CD14-positive monocyte (primary cell): Measurements from ENCODE around the gene IL3RA. TPM values are rescaled to one million over a fixed set of nuclear protein-coding genes. Genes with fewer than 3 reads are reported as not detected.
"Not testable (repeated sequence)": the region's sequence is repeated elsewhere in the genome, so short reads cannot be mapped to it uniquely, and the experiment has no call there.

Source experiments
- DNase-seq, 3 donors: peaks; one replicate each; pipeline ENCODE4 v3.0.0-alpha.2; 2011 to 2022
- H2AFZ ChIP-seq: 2 replicates; pipeline ENCODE4 v1.6.0; 2012; ENCODE audit warnings: mild to moderate bottlenecking, low read depth, low read length, inconsistent platforms; ENCODE audit not compliant: insufficient read depth, poor library complexity, severe bottlenecking
- H3K27ac ChIP-seq, 2 donors: 1 replicate in 1 of 2; 2 replicates in 1 of 2; pipeline ENCODE4 v1.5.1; 2012 to 2013; ENCODE audit warnings: low read length in 2 of 2, control low read depth in 1 of 2, inconsistent platforms in 1 of 2, low read depth in 1 of 2, mild to moderate bottlenecking in 1 of 2
- H3K27me3 ChIP-seq, 2 donors: one replicate each; pipeline versions ENCODE4 v1.6.0 to v1.6.1; 2011 to 2013; ENCODE audit warnings: low read length in 2 of 2; ENCODE audit not compliant: control insufficient read depth in 2 of 2, insufficient read depth in 2 of 2
- H3K36me3 ChIP-seq, 2 donors: replicated peaks in 1 of 2; 1 replicate in 1 of 2; 2 replicates in 1 of 2; pipeline versions ENCODE4 v1.5.1 to v1.6.1; 2012 to 2013; ENCODE audit warnings: low read length in 2 of 2, control low read depth in 1 of 2, inconsistent platforms in 1 of 2, mild to moderate bottlenecking in 1 of 2; ENCODE audit not compliant: insufficient read depth in 2 of 2, control insufficient read depth in 1 of 2
- H3K4me1 ChIP-seq, 2 donors: 1 replicate in 1 of 2; 2 replicates in 1 of 2; pipeline versions ENCODE4 v1.5.1 to v1.6.1; 2012 to 2013; ENCODE audit warnings: low read length in 2 of 2, control low read depth in 1 of 2, inconsistent platforms in 1 of 2, mild to moderate bottlenecking in 1 of 2, moderate library complexity in 1 of 2; ENCODE audit not compliant: insufficient read depth in 2 of 2, control insufficient read depth in 1 of 2
- H3K4me2 ChIP-seq: replicated peaks from 2 replicates; pipeline ENCODE3; 2012; ENCODE audit warnings: low read length, moderate library complexity, mild to moderate bottlenecking; ENCODE audit not compliant: poor library complexity, severe bottlenecking; ENCODE audit errors: extremely low read depth
- H3K4me3 ChIP-seq, 3 experiments: fragments of 200-600 bp in 1 of 3; sonication (generic) in 1 of 3; replicated peaks in 1 of 3; 1 replicate in 2 of 3; 2 replicates in 1 of 3; pipeline ENCODE4 v1.5.1; 2011 to 2013; ENCODE audit warnings: low read length in 3 of 3, mild to moderate bottlenecking in 3 of 3, control low read depth in 2 of 3, low read depth in 2 of 3, inconsistent platforms in 1 of 3, moderate library complexity in 1 of 3
- H3K79me2 ChIP-seq: 2 replicates; pipeline ENCODE4 v1.6.0; 2012; ENCODE audit warnings: mild to moderate bottlenecking, control low read depth, inconsistent platforms, low read length, moderate library complexity; ENCODE audit not compliant: insufficient read depth
- H3K9ac ChIP-seq: 2 replicates; pipeline ENCODE4 v1.6.0; 2017; ENCODE audit warnings: low read length, mild to moderate bottlenecking; ENCODE audit not compliant: insufficient read depth, poor library complexity, severe bottlenecking
- H3K9me3 ChIP-seq, 2 donors: replicated peaks in 1 of 2; 1 replicate in 1 of 2; 2 replicates in 1 of 2; pipeline versions ENCODE4 v1.5.1 to v1.6.1; 2012 to 2013; ENCODE audit warnings: low read length in 2 of 2, control low read depth in 1 of 2; ENCODE audit not compliant: control insufficient read depth in 1 of 2, insufficient read depth in 1 of 2
- H4K20me1 ChIP-seq: 2 replicates; pipeline ENCODE4 v1.6.0; 2012; ENCODE audit warnings: mild to moderate bottlenecking, low read length, control low read depth, moderate library complexity; ENCODE audit not compliant: insufficient read depth
- H3K27ac Mint-ChIP-seq, 7 donors: one replicate each; pipeline ENCODE4 v1.8.0; 2020; ENCODE audit warnings: mild to moderate bottlenecking in 7 of 7, mixed read lengths in 7 of 7, moderate library complexity in 6 of 7, inconsistent platforms in 2 of 7
- H3K27me3 Mint-ChIP-seq, 3 donors: one replicate each; pipeline ENCODE4 v1.8.0; 2021 to 2022; ENCODE audit warnings: low read depth in 3 of 3, mild to moderate bottlenecking in 3 of 3, mixed read lengths in 3 of 3, moderate library complexity in 3 of 3, inconsistent platforms in 1 of 3
- H3K36me3 Mint-ChIP-seq, 2 donors: one replicate each; pipeline ENCODE4 v1.8.0; 2020; ENCODE audit warnings: mixed read lengths in 2 of 2, inconsistent platforms in 1 of 2, mild to moderate bottlenecking in 1 of 2
- H3K4me1 Mint-ChIP-seq: one replicate; pipeline ENCODE4 v1.8.0; 2020; ENCODE audit warnings: mild to moderate bottlenecking, mixed read lengths
- H3K4me3 Mint-ChIP-seq, 2 donors: one replicate each; pipeline ENCODE4 v1.8.0; 2020; ENCODE audit warnings: mild to moderate bottlenecking in 2 of 2, mixed read lengths in 2 of 2, moderate library complexity in 1 of 2
- H3K9me3 Mint-ChIP-seq, 7 donors: one replicate each; pipeline ENCODE4 v1.8.0; 2020 to 2022; ENCODE audit warnings: mixed read lengths in 7 of 7, mild to moderate bottlenecking in 6 of 7, moderate library complexity in 6 of 7, inconsistent platforms in 2 of 7
- CTCF ChIP-seq: fragments of 200-600 bp; IDR thresholded peaks from one replicate; pipeline ENCODE4 v1.8.0; 2022; ENCODE audit warnings: antibody characterized with exemption, mild to moderate bottlenecking
- WGBS: methylation state at CpG from one replicate; pipeline ENCODE4 v1.1.5; 2013; ENCODE audit warnings: missing lambda C conversion rate; ENCODE audit not compliant: insufficient coverage; 5-methylcytosine and 5-hydroxymethylcytosine counted together
- intact Hi-C, 2 donors: fragments of 100-400 bp; cut with micrococcal nuclease; formaldehyde crosslinking; loops; one replicate each; pipeline versions ENCODE4 v1.15.0 to v1.15.1; 2023
- polyA plus RNA-seq, 3 donors: library from polyadenylated mRNA; depleted of rRNA in 1 of 3; unstranded in 2 of 3; stranded (reverse) in 1 of 3; fragments of 300-500 nt in 2 of 3; fragments of >200 nt in 1 of 3; fragmentation: Illumina TruSeq in 2 of 3; gene quantifications; 1 replicate in 2 of 3; 2 replicates in 1 of 3; pipeline ENCODE4 v1.2.3, GENCODE V29; 2012 to 2021

The IL3RA gene
- polyA plus RNA-seq, 3 donors = 2.9 to 12.0 (median 4.4) TPM

GRCh38 chrX:1327651-1328304 is 8.8 kb upstream of the IL3RA start:
- H3K27me3 Mint-ChIP-seq = peaks cover 4 to 8% (median 7%) of the 10 kb centered on the region in 3 donors
- peaks cover 33 to 38% of the 10 kb centered on the region in 2 donors for H3K4me1 ChIP-seq
- no peak overlapping the region for H3K9ac ChIP-seq

GRCh38 chrX:1330605-1331004 is 6.0 kb upstream of the IL3RA start:
- DNase-seq = peak in 2 of 3 donors; percentile 34 to 65
- peaks cover 46% of the 10 kb centered on the region for H3K4me1 Mint-ChIP-seq
- peak overlapping the region; percentile 50 to 85 (median 78) for H3K27ac Mint-ChIP-seq
- 7% methylated on average over 10 of the region's 12 CpGs for WGBS
- peaks cover 50 to 53% of the 10 kb centered on the region in 2 donors for H3K4me1 ChIP-seq
- peaks cover 7 to 15% (median 8%) of the 10 kb centered on the region in 3 donors for H3K27me3 Mint-ChIP-seq
- H3K9me3 Mint-ChIP-seq = peaks cover 0 to 7% (median 3%) of the 10 kb centered on the region in 7 donors
- H3K36me3 ChIP-seq = no peaks in the 10 kb centered on the region
- H3K79me2 ChIP-seq = no peaks in the 10 kb centered on the region
- H3K27ac ChIP-seq = peak overlapping the region in 1 of 2 donors; percentile 34
- H4K20me1 ChIP-seq = no peaks in the 10 kb centered on the region
- peak overlapping the region; percentile 13 for H3K9ac ChIP-seq
- no peaks in the 10 kb centered on the region for H3K9me3 ChIP-seq
- H3K4me3 Mint-ChIP-seq = peak overlapping the region; percentile 61 to 85
- intact Hi-C loops = loop anchor here in 1 of 2 donors (10.0 kb wide), 1 partner anchor 174 kb away; no protein-coding TSS in a partner anchor
- H3K4me2 ChIP-seq = peak overlapping the region; percentile 68
- no peak for TF ChIP-seq CTCF
- H2AFZ ChIP-seq = peak overlapping the region; percentile 46
- peaks cover 0 to 3% of the 10 kb centered on the region in 2 donors for H3K36me3 Mint-ChIP-seq
- H3K4me3 ChIP-seq = peak overlapping the region in 1 of 3 experiments; percentile 67
- no peaks in the 10 kb centered on the region for H3K27me3 ChIP-seq

More at GRCh38 chrX:1327651-1328304, 8.8 kb upstream of the IL3RA start:
- H3K27ac ChIP-seq = no peak overlapping the region
- Mint-ChIP-seq H3K9me3 (peaks cover 0 to 6% (median 0%) of the 10 kb centered on the region in 7 donors), H3K36me3 (peaks cover 0 to 6% of the 10 kb centered on the region in 2 donors), H3K4me1 (peaks cover 40% of the 10 kb centered on the region), H3K4me3 (peak overlapping the region in 1 of 2 donors; percentile 21), H3K27ac (peak overlapping the region in 1 of 7 donors; percentile 15)
- 80% methylated on average over 13 of the region's 18 CpGs for WGBS
- no peaks in the 10 kb centered on the region for H3K9me3 ChIP-seq
- no peaks in the 10 kb centered on the region for H3K27me3 ChIP-seq
- no peaks in the 10 kb centered on the region for H4K20me1 ChIP-seq
- H3K36me3 ChIP-seq = no peaks in the 10 kb centered on the region
- no peak overlapping the region for H3K4me3 ChIP-seq
- intact Hi-C loops = loop anchor here (10.0 kb wide), 3 partner anchors 57 to 127 kb away; partner anchors contain the start of genes ASMTL (in 1 of the 2) and SLC25A6 (in 1 of the 2)
- no peak overlapping the region for H3K4me2 ChIP-seq
- no peak for TF ChIP-seq CTCF
- no peaks in the 10 kb centered on the region for H3K79me2 ChIP-seq
- no peak overlapping the region for H2AFZ ChIP-seq
- DNase-seq = peak in 1 of 3 donors; percentile 34

GRCh38 chrX:1332433-1332832 is 4.2 kb upstream of the IL3RA start:
- not testable (repeated sequence) for H2AFZ ChIP-seq, H3K79me2 ChIP-seq, H3K36me3 ChIP-seq, H3K4me2 ChIP-seq, DNase-seq, H3K27me3 ChIP-seq, H3K9me3 ChIP-seq, H4K20me1 ChIP-seq, H3K4me3 ChIP-seq, H3K4me3 Mint-ChIP-seq, H3K9ac ChIP-seq, H3K36me3 Mint-ChIP-seq
- H3K27ac Mint-ChIP-seq = peak overlapping the region; percentile 87 to 100 (median 97)
- no CpG with 5 or more reads among the region's 4 CpGs for WGBS
- peaks cover 55% of the 10 kb centered on the region for H3K4me1 Mint-ChIP-seq
- intact Hi-C loops = loop anchor here in 1 of 2 donors (10.0 kb wide), 1 partner anchor 172 kb away; no protein-coding TSS in a partner anchor
- H3K27me3 Mint-ChIP-seq = peaks cover 7 to 21% (median 8%) of the 10 kb centered on the region in 3 donors
- H3K9me3 Mint-ChIP-seq = peaks cover 0 to 11% (median 5%) of the 10 kb centered on the region in 7 donors
- H3K4me1 ChIP-seq = peaks cover 63 to 66% of the 10 kb centered on the region in 2 donors
- peak overlapping the region; percentile 59 to 75 for H3K27ac ChIP-seq
